Measurements from ENCODE around the gene UNC5C.

- TF ChIP-seq CTCF (optimal IDR thresholded peaks at IDR 0.05 in 1 of 3, IDR thresholded peaks at IDR 0.05 in 1 of 3, conservative IDR thresholded peaks at IDR 0.05 in 1 of 3; ENCODE audit: extremely low read depth in 1 of 3, insufficient read depth in 2 of 3, low read length in 3 of 3): no peak
- TF ChIP-seq EZH2 (IDR thresholded peaks at IDR 0.05; ENCODE audit: low read length): no peak
These were observed 109.7 kb downstream of the UNC5C start for GRCh38 chr4:95439071-95439470.

Data from keratinocyte (primary cell).